Keratinocyte (primary cell): ENCODE results near the gene CTNND2. TPM values are rescaled to one million over a fixed set of nuclear protein-coding genes. Genes with fewer than 3 reads are reported as not detected.

Experiments
- DNase-seq: peaks from one replicate; pipeline ENCODE4 v3.0.0-alpha.2; 2011; ENCODE audit warnings: low read depth, missing footprints, low spot score
- FAIRE-seq: peaks from 2 replicates; lab custom pipeline; 2011; peaks lifted over from hg19 to GRCh38; lab: Jason Lieb, UNC
- H2AFZ ChIP-seq: 2 replicates; pipeline ENCODE4 v1.6.0; 2012; ENCODE audit warnings: low read length, control low read depth, inconsistent platforms; ENCODE audit not compliant: control insufficient read depth
- H3K27ac ChIP-seq: 2 replicates; pipeline ENCODE4 v1.5.1; 2011; ENCODE audit warnings: low read length; ENCODE audit not compliant: control insufficient read depth, insufficient read depth
- H3K27me3 ChIP-seq: 3 replicates; pipeline ENCODE4 v1.6.0; 2011; ENCODE audit warnings: low read length; ENCODE audit not compliant: control insufficient read depth, insufficient read depth; ENCODE audit errors: extremely low read depth
- H3K36me3 ChIP-seq, 2 experiments: 2 replicates in 1 of 2; 3 replicates in 1 of 2; pipeline ENCODE4 v1.5.1; 2011; ENCODE audit warnings: low read length in 2 of 2, mild to moderate bottlenecking in 1 of 2; ENCODE audit not compliant: control insufficient read depth in 2 of 2, insufficient read depth in 2 of 2; ENCODE audit errors: extremely low read depth in 1 of 2
- H3K4me1 ChIP-seq: 3 replicates; pipeline ENCODE4 v1.5.1; 2011; ENCODE audit warnings: low read length; ENCODE audit not compliant: control insufficient read depth, insufficient read depth; ENCODE audit errors: extremely low read depth
- H3K4me2 ChIP-seq: 3 replicates; pipeline ENCODE4 v1.6.0; 2011; ENCODE audit warnings: low read depth, low read length; ENCODE audit not compliant: control insufficient read depth, insufficient read depth; ENCODE audit errors: extremely low read depth
- H3K4me3 ChIP-seq, 3 experiments: fragments of 200-600 bp in 1 of 3; sonication (generic) in 1 of 3; 2 replicates in 2 of 3; 3 replicates in 1 of 3; pipeline ENCODE4 v1.5.1; 2011 to 2016; ENCODE audit warnings: low read length in 3 of 3, mild to moderate bottlenecking in 3 of 3, control low read depth in 2 of 3, inconsistent platforms in 1 of 3, low read depth in 1 of 3, mixed read lengths in 1 of 3, mixed run types in 1 of 3, moderate library complexity in 1 of 3; ENCODE audit not compliant: control insufficient read depth in 2 of 3, insufficient read depth in 2 of 3; ENCODE audit errors: extremely low read depth in 1 of 3
- H3K79me2 ChIP-seq: 2 replicates; pipeline ENCODE4 v1.6.0; 2012; ENCODE audit warnings: low read length; ENCODE audit not compliant: control insufficient read depth, insufficient read depth
- H3K9ac ChIP-seq: 3 replicates; pipeline ENCODE4 v1.6.0; 2011; ENCODE audit warnings: low read length; ENCODE audit not compliant: control insufficient read depth, insufficient read depth; ENCODE audit errors: extremely low read depth
- H3K9me1 ChIP-seq: 3 replicates; pipeline ENCODE4 v1.6.0; 2011; ENCODE audit warnings: low read length; ENCODE audit not compliant: control insufficient read depth, insufficient read depth; ENCODE audit errors: extremely low read depth
- H3K9me3 ChIP-seq: 2 replicates; pipeline ENCODE4 v1.5.1; 2012; ENCODE audit warnings: low read depth, low read length; ENCODE audit not compliant: control insufficient read depth
- H4K20me1 ChIP-seq: 3 replicates; pipeline ENCODE4 v1.6.0; 2011; ENCODE audit warnings: low read length; ENCODE audit not compliant: control insufficient read depth, insufficient read depth; ENCODE audit errors: extremely low read depth
- CTCF ChIP-seq, 3 experiments: IDR thresholded peaks in 1 of 3; conservative IDR thresholded peaks in 1 of 3; optimal IDR thresholded peaks in 1 of 3; 2 replicates in 2 of 3; 3 replicates in 1 of 3; pipeline versions ENCODE3 to v1.5.1; 2011; ENCODE audit warnings: low read length in 3 of 3, mild to moderate bottlenecking in 3 of 3, moderate library complexity in 2 of 3, control low read depth in 1 of 3, inconsistent platforms in 1 of 3; ENCODE audit not compliant: insufficient read depth in 2 of 3; ENCODE audit errors: extremely low read depth in 1 of 3
- EZH2 ChIP-seq: IDR thresholded peaks from one replicate; pipeline ENCODE4 v1.6.1; 2012; ENCODE audit warnings: inconsistent platforms, mild to moderate bottlenecking, low read length, moderate library complexity
- dilution Hi-C: fragments of 300-500 bp; cut with MboI; formaldehyde crosslinking; loops from one replicate; pipeline ENCODE4 v1.7.0; 2020; ENCODE audit warnings: low sequenced_read_pairs; ENCODE audit not compliant: extremely low pct_ligation_motif_present
- polyA plus RNA-seq, 5 experiments: library from polyadenylated mRNA; depleted of rRNA in 3 of 5; stranded (reverse) in 3 of 5; stranded (forward) in 1 of 5; unstranded in 1 of 5; fragments of >200 nt; gene quantifications; 1 replicate in 1 of 5; 2 replicates in 3 of 5; 3 replicates in 1 of 5; pipeline versions ENCODE4 v1.2.1 to v1.2.3, GENCODE V29; 2011 to 2012; ENCODE audit warnings: missing spikeins in 2 of 5, low read depth in 1 of 5, low replicate concordance in 1 of 5

CTNND2 gene
- polyA plus RNA-seq, 1 donor (not counting 4 experiments of a cell fraction or from before 2014, with no cell fraction given) = not detected

GRCh38 chr5:11261241-11261640 lies 643.0 kb downstream of the CTNND2 start:
- no peak overlapping the region for H3K4me3 ChIP-seq
- no peak overlapping the region for H3K4me2 ChIP-seq
- FAIRE-seq = no peak
- H4K20me1 ChIP-seq = no peaks in the 10 kb centered on the region
- H3K9me1 ChIP-seq = no peaks in the 10 kb centered on the region
- TF ChIP-seq CTCF (optimal IDR thresholded peaks at IDR 0.05 in 1 of 3, IDR thresholded peaks at IDR 0.05 in 1 of 3, conservative IDR thresholded peaks at IDR 0.05 in 1 of 3; ENCODE audit: extremely low read depth in 1 of 3, insufficient read depth in 2 of 3, low read length in 3 of 3) (no peak), EZH2 (no peak)
- H3K27me3 ChIP-seq = no peaks in the 10 kb centered on the region
- no peak overlapping the region for H3K9ac ChIP-seq
- H2AFZ ChIP-seq = no peak overlapping the region
- no peaks in the 10 kb centered on the region for H3K4me1 ChIP-seq
- dilution Hi-C loops = no loop called here
- H3K79me2 ChIP-seq = no peaks in the 10 kb centered on the region
- H3K36me3 ChIP-seq = no peaks in the 10 kb centered on the region
- no peak overlapping the region for H3K27ac ChIP-seq
- H3K9me3 ChIP-seq = no peaks in the 10 kb centered on the region
- DNase-seq = no peak

- no peak overlapping the region for H3K4me2 ChIP-seq
- H3K9me1 ChIP-seq = no peaks in the 10 kb centered on the region
- H4K20me1 ChIP-seq = no peaks in the 10 kb centered on the region
- H3K27me3 ChIP-seq = no peaks in the 10 kb centered on the region
- TF ChIP-seq EZH2 (no peak), CTCF (optimal IDR thresholded peaks at IDR 0.05 in 1 of 3, IDR thresholded peaks at IDR 0.05 in 1 of 3, conservative IDR thresholded peaks at IDR 0.05 in 1 of 3; ENCODE audit: extremely low read depth in 1 of 3, insufficient read depth in 2 of 3, low read length in 3 of 3) (no peak)
- no peak overlapping the region for H3K9ac ChIP-seq
- H3K79me2 ChIP-seq = no peaks in the 10 kb centered on the region
- H3K27ac ChIP-seq = no peak overlapping the region
- no peaks in the 10 kb centered on the region for H3K9me3 ChIP-seq
- H3K36me3 ChIP-seq = no peaks in the 10 kb centered on the region
- peaks cover 4% of the 10 kb centered on the region for H3K4me1 ChIP-seq
- H2AFZ ChIP-seq = no peak overlapping the region
- dilution Hi-C loops = no loop called here
- H3K4me3 ChIP-seq = no peak overlapping the region
- DNase-seq = no peak
- no peak for FAIRE-seq
These were observed 646.2 kb downstream of the CTNND2 start for GRCh38 chr5:11258001-11258400.
